ENCODE data around the gene POU1F1. TPM values are rescaled to one million over a fixed set of nuclear protein-coding genes. Genes with fewer than 3 reads are reported as not detected.

POU1F1 gene
- total RNA-seq, 1 experiment from 2014 or later, result not detected

DNA sequence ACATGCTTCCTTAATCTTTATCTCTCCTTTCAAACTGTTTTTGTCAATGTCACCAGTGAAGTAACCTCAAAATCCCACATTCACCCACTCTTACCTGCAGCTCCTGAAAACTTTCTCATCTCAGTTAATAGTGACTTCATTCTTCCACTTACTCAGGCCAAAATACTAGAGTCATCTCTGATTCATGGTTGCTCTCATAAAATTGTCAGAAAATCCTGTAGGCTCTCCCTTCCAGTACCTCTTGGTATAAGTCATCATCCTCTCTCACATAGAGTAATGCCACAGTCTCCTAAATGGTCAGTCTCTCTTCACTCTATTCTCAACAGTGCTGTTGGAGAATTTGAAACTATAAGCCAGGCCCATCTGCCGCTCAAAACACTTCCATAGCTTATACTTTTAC is 34.9 kb upstream of the POU1F1 start:
- Mint-ChIP-seq H3K9me3 (peaks cover 6% of the 10 kb centered on the region; the same call in 1 of the 2 replicates), H3K27me3 (ENCODE audit: low read depth) (no peaks in the 10 kb centered on the region), H3K27ac (no peak overlapping the region), H3K4me3 (no peak overlapping the region), H3K4me1 (peaks cover 4% of the 10 kb centered on the region; the same call in 1 of the 2 replicates), H3K36me3 (no peaks in the 10 kb centered on the region)
- POLR2A ChIA-PET, result no interaction called here
- DNase-seq (ENCODE audit: low spot score) (no peak), ATAC-seq (no peak)
- CTCF ChIA-PET, result no interaction called here
- TF ChIP-seq, protein P1, sequence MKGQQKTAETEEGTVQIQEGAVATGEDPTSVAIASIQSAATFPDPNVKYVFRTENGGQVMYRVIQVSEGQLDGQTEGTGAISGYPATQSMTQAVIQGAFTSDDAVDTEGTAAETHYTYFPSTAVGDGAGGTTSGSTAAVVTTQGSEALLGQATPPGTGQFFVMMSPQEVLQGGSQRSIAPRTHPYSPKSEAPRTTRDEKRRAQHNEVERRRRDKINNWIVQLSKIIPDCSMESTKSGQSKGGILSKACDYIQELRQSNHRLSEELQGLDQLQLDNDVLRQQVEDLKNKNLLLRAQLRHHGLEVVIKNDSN (CRISPR knock-in tag; IDR thresholded peaks at IDR 0.05), result no peak
- TF ChIP-seq, protein P2, sequence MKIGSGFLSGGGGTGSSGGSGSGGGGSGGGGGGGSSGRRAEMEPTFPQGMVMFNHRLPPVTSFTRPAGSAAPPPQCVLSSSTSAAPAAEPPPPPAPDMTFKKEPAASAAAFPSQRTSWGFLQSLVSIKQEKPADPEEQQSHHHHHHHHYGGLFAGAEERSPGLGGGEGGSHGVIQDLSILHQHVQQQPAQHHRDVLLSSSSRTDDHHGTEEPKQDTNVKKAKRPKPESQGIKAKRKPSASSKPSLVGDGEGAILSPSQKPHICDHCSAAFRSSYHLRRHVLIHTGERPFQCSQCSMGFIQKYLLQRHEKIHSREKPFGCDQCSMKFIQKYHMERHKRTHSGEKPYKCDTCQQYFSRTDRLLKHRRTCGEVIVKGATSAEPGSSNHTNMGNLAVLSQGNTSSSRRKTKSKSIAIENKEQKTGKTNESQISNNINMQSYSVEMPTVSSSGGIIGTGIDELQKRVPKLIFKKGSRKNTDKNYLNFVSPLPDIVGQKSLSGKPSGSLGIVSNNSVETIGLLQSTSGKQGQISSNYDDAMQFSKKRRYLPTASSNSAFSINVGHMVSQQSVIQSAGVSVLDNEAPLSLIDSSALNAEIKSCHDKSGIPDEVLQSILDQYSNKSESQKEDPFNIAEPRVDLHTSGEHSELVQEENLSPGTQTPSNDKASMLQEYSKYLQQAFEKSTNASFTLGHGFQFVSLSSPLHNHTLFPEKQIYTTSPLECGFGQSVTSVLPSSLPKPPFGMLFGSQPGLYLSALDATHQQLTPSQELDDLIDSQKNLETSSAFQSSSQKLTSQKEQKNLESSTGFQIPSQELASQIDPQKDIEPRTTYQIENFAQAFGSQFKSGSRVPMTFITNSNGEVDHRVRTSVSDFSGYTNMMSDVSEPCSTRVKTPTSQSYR (CRISPR knock-in tag; IDR thresholded peaks at IDR 0.05), result no peak
- TF ChIP-seq ZNF671 (CRISPR knock-in tag; IDR thresholded peaks at IDR 0.05) (no peak), ZBTB21 (CRISPR knock-in tag; IDR thresholded peaks at IDR 0.05; ENCODE audit: borderline replicate concordance) (no peak), FOXP1 (CRISPR knock-in tag; IDR thresholded peaks at IDR 0.05; ENCODE audit: borderline replicate concordance) (no peak)
- TF ChIP-seq, protein P3, sequence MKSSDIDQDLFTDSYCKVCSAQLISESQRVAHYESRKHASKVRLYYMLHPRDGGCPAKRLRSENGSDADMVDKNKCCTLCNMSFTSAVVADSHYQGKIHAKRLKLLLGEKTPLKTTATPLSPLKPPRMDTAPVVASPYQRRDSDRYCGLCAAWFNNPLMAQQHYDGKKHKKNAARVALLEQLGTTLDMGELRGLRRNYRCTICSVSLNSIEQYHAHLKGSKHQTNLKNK (CRISPR knock-in tag; IDR thresholded peaks at IDR 0.05), result no peak

DNA sequence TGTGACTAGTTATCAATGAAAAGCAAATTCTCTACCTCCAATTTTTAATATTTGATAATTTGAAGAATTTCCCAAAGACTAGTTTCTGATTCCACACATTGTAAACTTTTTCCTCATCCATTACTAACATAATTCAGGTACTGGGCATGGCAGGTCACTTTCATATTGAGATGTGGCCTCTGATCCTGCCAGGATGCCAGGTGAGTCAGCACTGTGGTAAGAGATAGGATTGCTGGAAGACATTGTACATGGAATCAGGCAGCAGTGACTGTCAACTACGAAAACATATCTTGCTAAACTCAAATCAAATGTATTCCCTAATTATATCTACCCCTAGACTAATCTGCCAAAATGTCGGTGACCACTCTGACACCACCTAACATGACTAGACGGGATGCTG is 33.2 kb upstream of the POU1F1 start:
- H3K27me3 Mint-ChIP-seq (ENCODE audit: low read depth), result no peaks in the 10 kb centered on the region
- no peak for ATAC-seq
- no peak for DNase-seq (ENCODE audit: low spot score)
- no peak overlapping the region for H3K27ac Mint-ChIP-seq
- H3K36me3 Mint-ChIP-seq, result no peaks in the 10 kb centered on the region
- ChIA-PET POLR2A (no interaction called here), CTCF (interaction anchor here (0.6 kb wide), 1 partner anchor 50 kb away, joined by 3 read pairs; no protein-coding TSS in a partner anchor)
- peaks cover 4% of the 10 kb centered on the region; the same call in 1 of the 2 replicates for H3K4me1 Mint-ChIP-seq
- no peak overlapping the region for H3K4me3 Mint-ChIP-seq
- H3K9me3 Mint-ChIP-seq, result peaks cover 11% of the 10 kb centered on the region
- TF ChIP-seq, protein P4, sequence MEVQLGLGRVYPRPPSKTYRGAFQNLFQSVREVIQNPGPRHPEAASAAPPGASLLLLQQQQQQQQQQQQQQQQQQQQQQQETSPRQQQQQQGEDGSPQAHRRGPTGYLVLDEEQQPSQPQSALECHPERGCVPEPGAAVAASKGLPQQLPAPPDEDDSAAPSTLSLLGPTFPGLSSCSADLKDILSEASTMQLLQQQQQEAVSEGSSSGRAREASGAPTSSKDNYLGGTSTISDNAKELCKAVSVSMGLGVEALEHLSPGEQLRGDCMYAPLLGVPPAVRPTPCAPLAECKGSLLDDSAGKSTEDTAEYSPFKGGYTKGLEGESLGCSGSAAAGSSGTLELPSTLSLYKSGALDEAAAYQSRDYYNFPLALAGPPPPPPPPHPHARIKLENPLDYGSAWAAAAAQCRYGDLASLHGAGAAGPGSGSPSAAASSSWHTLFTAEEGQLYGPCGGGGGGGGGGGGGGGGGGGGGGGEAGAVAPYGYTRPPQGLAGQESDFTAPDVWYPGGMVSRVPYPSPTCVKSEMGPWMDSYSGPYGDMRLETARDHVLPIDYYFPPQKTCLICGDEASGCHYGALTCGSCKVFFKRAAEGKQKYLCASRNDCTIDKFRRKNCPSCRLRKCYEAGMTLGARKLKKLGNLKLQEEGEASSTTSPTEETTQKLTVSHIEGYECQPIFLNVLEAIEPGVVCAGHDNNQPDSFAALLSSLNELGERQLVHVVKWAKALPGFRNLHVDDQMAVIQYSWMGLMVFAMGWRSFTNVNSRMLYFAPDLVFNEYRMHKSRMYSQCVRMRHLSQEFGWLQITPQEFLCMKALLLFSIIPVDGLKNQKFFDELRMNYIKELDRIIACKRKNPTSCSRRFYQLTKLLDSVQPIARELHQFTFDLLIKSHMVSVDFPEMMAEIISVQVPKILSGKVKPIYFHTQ (CRISPR knock-in tag; IDR thresholded peaks at IDR 0.05), result no peak
- TF ChIP-seq, protein P5, sequence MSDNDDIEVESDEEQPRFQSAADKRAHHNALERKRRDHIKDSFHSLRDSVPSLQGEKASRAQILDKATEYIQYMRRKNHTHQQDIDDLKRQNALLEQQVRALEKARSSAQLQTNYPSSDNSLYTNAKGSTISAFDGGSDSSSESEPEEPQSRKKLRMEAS (CRISPR knock-in tag; IDR thresholded peaks at IDR 0.05), result no peak
- TF ChIP-seq FOXK1 (CRISPR knock-in tag; IDR thresholded peaks at IDR 0.05), result no peak
- no peak for TF ChIP-seq SOX15 (CRISPR knock-in tag; IDR thresholded peaks at IDR 0.05)
- TF ChIP-seq EMX1 (CRISPR knock-in tag; IDR thresholded peaks at IDR 0.05), result no peak
- TF ChIP-seq SMAD4 (CRISPR knock-in tag; IDR thresholded peaks at IDR 0.05), result no peak
- TF ChIP-seq, protein P6, sequence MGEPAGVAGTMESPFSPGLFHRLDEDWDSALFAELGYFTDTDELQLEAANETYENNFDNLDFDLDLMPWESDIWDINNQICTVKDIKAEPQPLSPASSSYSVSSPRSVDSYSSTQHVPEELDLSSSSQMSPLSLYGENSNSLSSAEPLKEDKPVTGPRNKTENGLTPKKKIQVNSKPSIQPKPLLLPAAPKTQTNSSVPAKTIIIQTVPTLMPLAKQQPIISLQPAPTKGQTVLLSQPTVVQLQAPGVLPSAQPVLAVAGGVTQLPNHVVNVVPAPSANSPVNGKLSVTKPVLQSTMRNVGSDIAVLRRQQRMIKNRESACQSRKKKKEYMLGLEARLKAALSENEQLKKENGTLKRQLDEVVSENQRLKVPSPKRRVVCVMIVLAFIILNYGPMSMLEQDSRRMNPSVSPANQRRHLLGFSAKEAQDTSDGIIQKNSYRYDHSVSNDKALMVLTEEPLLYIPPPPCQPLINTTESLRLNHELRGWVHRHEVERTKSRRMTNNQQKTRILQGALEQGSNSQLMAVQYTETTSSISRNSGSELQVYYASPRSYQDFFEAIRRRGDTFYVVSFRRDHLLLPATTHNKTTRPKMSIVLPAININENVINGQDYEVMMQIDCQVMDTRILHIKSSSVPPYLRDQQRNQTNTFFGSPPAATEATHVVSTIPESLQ (CRISPR knock-in tag; IDR thresholded peaks at IDR 0.05), result no peak
- TF ChIP-seq, protein P7, sequence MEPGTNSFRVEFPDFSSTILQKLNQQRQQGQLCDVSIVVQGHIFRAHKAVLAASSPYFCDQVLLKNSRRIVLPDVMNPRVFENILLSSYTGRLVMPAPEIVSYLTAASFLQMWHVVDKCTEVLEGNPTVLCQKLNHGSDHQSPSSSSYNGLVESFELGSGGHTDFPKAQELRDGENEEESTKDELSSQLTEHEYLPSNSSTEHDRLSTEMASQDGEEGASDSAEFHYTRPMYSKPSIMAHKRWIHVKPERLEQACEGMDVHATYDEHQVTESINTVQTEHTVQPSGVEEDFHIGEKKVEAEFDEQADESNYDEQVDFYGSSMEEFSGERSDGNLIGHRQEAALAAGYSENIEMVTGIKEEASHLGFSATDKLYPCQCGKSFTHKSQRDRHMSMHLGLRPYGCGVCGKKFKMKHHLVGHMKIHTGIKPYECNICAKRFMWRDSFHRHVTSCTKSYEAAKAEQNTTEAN (CRISPR knock-in tag; IDR thresholded peaks at IDR 0.05), result no peak
- TF ChIP-seq ZNF416 (CRISPR knock-in tag; IDR thresholded peaks at IDR 0.05), result no peak
- TF ChIP-seq NR2C2 (CRISPR knock-in tag; IDR thresholded peaks at IDR 0.05), result no peak
- no peak for TF ChIP-seq KAT7 (CRISPR knock-in tag; IDR thresholded peaks at IDR 0.05; ENCODE audit: borderline replicate concordance)
- TF ChIP-seq, protein P8, sequence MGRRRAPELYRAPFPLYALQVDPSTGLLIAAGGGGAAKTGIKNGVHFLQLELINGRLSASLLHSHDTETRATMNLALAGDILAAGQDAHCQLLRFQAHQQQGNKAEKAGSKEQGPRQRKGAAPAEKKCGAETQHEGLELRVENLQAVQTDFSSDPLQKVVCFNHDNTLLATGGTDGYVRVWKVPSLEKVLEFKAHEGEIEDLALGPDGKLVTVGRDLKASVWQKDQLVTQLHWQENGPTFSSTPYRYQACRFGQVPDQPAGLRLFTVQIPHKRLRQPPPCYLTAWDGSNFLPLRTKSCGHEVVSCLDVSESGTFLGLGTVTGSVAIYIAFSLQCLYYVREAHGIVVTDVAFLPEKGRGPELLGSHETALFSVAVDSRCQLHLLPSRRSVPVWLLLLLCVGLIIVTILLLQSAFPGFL (CRISPR knock-in tag; IDR thresholded peaks at IDR 0.05; ENCODE audit: borderline replicate concordance), result no peak
- TF ChIP-seq NFYB (CRISPR knock-in tag; conservative IDR thresholded peaks at IDR 0.05; ENCODE audit: low read depth), result no peak
- TF ChIP-seq TP53 (CRISPR knock-in tag; IDR thresholded peaks at IDR 0.05), result no peak
- TF ChIP-seq, protein P9, sequence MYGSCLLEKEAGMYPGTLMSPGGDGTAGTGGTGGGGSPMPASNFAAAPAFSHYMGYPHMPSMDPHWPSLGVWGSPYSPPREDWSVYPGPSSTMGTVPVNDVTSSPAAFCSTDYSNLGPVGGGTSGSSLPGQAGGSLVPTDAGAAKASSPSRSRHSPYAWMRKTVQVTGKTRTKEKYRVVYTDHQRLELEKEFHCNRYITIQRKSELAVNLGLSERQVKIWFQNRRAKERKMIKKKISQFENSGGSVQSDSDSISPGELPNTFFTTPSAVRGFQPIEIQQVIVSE (CRISPR knock-in tag; IDR thresholded peaks at IDR 0.05; ENCODE audit: borderline replicate concordance), result no peak
- no peak for TF ChIP-seq CREM (CRISPR knock-in tag; IDR thresholded peaks at IDR 0.05)

All from WTC11 (cell line).